IPS-15b (cell line): Measurements from ENCODE around the gene FBXO22.
A peak's percentile ranks its signal among the peaks of the same experiment; 100 is the strongest.
"Not testable (repeated sequence)": the region's sequence is repeated elsewhere in the genome, so short reads cannot be mapped to it uniquely, and the experiment has no call there.

Experiments
- H3K27me3 ChIP-seq: one replicate; pipeline ENCODE4 v1.6.1; 2013; ENCODE audit warnings: low read length; ENCODE audit not compliant: control insufficient read depth, insufficient read depth
- H3K36me3 ChIP-seq: one replicate; pipeline ENCODE4 v1.6.1; 2013; ENCODE audit warnings: low read length; ENCODE audit not compliant: control insufficient read depth, insufficient read depth
- H3K4me1 ChIP-seq: one replicate; pipeline ENCODE4 v1.6.1; 2013; ENCODE audit warnings: mild to moderate bottlenecking, low read length; ENCODE audit not compliant: control insufficient read depth, insufficient read depth
- H3K4me3 ChIP-seq: one replicate; pipeline ENCODE4 v1.5.1; 2013; ENCODE audit warnings: low read depth, low read length
- H3K9ac ChIP-seq: one replicate; pipeline ENCODE4 v1.6.1; 2013; ENCODE audit warnings: low read depth, mild to moderate bottlenecking, low read length
- H3K9me3 ChIP-seq: one replicate; pipeline ENCODE4 v1.6.1; 2013; ENCODE audit warnings: mild to moderate bottlenecking, low read length; ENCODE audit not compliant: control insufficient read depth, insufficient read depth

FBXO22 gene

GRCh38 chr15:75872403-75872990, 31.2 kb upstream of the FBXO22 start:
- no peak overlapping the region for H3K4me3 ChIP-seq
- no peaks in the 10 kb centered on the region for H3K9me3 ChIP-seq
- peaks cover 49% of the 10 kb centered on the region for H3K4me1 ChIP-seq
- H3K36me3 ChIP-seq = peaks cover 9% of the 10 kb centered on the region
- H3K27me3 ChIP-seq = no peaks in the 10 kb centered on the region
- H3K9ac ChIP-seq = no peak overlapping the region

DNA sequence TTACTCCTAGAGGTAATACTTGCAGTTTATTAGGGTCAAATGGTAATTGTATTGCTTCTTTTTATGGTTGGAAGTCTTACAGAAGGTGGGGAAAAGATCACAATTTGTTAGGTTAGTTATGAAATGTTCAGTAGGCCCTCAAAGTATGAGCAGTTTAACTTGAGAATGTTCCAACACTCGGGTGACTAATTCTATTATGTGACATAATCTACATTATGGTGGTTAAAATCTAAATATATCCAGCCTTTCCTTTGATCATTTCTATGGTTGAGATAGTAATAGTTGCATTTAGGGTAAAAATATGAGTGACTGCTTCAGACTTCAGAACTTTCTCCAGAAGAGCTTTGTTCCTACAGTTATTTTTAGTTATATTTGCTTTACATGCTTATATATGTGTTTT, 19.6 kb upstream of the FBXO22 start:
- Histone ChIP-seq H3K4me3 (no peak overlapping the region), H3K36me3 (no peaks in the 10 kb centered on the region), H3K9ac (no peak overlapping the region), H3K27me3 (no peaks in the 10 kb centered on the region), H3K4me1 (no peaks in the 10 kb centered on the region), H3K9me3 (no peaks in the 10 kb centered on the region)

GRCh38 chr15:75887178-75887577, 16.5 kb upstream of the FBXO22 start:
- H3K36me3 ChIP-seq = no peaks in the 10 kb centered on the region
- H3K4me1 ChIP-seq = no peaks in the 10 kb centered on the region
- H3K27me3 ChIP-seq = no peaks in the 10 kb centered on the region
- H3K9ac ChIP-seq = no peak overlapping the region
- no peak overlapping the region for H3K4me3 ChIP-seq
- no peaks in the 10 kb centered on the region for H3K9me3 ChIP-seq

DNA sequence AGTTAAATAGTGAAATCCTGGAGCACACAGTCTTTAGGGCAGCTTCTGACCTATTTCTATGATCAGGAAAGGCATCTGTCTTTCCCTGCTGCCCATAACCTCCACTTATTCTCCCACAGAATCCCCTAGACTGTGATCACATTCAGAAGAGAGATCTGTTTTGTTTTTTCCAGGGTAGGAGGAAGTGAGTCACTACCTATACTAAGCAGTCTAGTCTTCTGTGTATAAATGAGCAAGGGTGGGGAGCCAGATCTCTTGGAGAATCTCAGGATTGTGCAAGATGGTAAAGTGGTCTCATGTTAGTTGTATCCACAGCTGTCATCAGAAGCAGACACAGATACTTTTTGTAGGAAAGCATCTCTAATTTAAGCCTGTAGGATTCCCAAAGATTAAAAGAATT, 11.8 kb upstream of the FBXO22 start:
- no peaks in the 10 kb centered on the region for H3K4me1 ChIP-seq
- H3K27me3 ChIP-seq = no peaks in the 10 kb centered on the region
- no peak overlapping the region for H3K4me3 ChIP-seq
- no peaks in the 10 kb centered on the region for H3K9me3 ChIP-seq
- no peak overlapping the region for H3K9ac ChIP-seq
- no peaks in the 10 kb centered on the region for H3K36me3 ChIP-seq

DNA sequence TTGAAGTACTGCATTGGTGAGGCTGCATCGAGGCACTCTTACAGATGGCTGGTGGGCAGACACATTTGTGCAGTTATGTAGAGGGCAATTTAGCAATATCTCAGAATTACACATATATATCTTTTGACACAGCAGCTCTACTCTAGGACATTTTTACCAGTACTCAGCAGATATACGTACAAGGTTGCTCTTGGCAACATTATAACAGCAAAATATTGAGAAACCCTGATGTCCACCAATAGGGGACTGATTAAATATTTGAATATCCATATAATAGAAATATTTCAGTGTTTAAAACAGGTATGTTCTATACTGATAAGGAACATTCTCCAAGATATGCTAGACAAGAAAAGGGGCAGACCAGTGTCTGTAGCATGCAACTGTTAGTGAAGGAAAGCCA, 7.9 kb upstream of the FBXO22 start:
- no peaks in the 10 kb centered on the region for H3K9me3 ChIP-seq
- H3K4me3 ChIP-seq = no peak overlapping the region
- no peaks in the 10 kb centered on the region for H3K27me3 ChIP-seq
- no peaks in the 10 kb centered on the region for H3K36me3 ChIP-seq
- H3K4me1 ChIP-seq = no peaks in the 10 kb centered on the region
- H3K9ac ChIP-seq = no peak overlapping the region

- Histone ChIP-seq H3K36me3 (no peaks in the 10 kb centered on the region), H3K9me3 (no peaks in the 10 kb centered on the region), H3K9ac (no peak overlapping the region), H3K4me3 (no peak overlapping the region), H3K4me1 (peaks cover 18% of the 10 kb centered on the region), H3K27me3 (no peaks in the 10 kb centered on the region)
These were observed 3.1 kb upstream of the FBXO22 start for GRCh38 chr15:75900577-75900976.

GRCh38 chr15:75902129-75902557, 1.5 kb upstream of the FBXO22 start:
- peaks cover 6% of the 10 kb centered on the region for H3K36me3 ChIP-seq
- H3K9ac ChIP-seq = peak overlapping the region; percentile 98
- no peaks in the 10 kb centered on the region for H3K9me3 ChIP-seq
- no peak overlapping the region for H3K4me3 ChIP-seq
- H3K4me1 ChIP-seq = peaks cover 18% of the 10 kb centered on the region
- H3K27me3 ChIP-seq = no peaks in the 10 kb centered on the region

DNA sequence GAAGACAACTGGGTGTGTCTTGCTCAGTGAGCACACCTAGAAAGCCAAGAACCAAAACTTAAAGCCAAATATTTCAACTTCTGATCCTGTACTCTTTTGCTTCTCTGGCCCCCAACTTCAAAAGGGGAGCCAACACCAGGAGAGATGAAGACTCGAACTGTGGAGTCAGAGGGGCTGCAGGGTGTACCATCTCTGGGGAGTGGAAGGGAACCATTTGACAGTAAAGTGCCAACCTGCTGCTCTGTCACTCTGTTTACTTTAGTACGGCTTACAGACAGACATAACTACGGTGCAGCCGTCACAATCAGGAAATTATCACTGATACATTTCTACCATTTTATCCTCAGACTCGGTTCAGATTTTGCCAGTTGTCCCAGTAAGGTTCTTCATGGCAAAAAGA, 1.6 kb downstream of the FBXO22 start:
- H3K9me3 ChIP-seq = no peaks in the 10 kb centered on the region
- H3K36me3 ChIP-seq = peaks cover 6% of the 10 kb centered on the region
- peaks cover 18% of the 10 kb centered on the region for H3K4me1 ChIP-seq
- no peak overlapping the region for H3K4me3 ChIP-seq
- no peak overlapping the region for H3K9ac ChIP-seq
- no peaks in the 10 kb centered on the region for H3K27me3 ChIP-seq

DNA sequence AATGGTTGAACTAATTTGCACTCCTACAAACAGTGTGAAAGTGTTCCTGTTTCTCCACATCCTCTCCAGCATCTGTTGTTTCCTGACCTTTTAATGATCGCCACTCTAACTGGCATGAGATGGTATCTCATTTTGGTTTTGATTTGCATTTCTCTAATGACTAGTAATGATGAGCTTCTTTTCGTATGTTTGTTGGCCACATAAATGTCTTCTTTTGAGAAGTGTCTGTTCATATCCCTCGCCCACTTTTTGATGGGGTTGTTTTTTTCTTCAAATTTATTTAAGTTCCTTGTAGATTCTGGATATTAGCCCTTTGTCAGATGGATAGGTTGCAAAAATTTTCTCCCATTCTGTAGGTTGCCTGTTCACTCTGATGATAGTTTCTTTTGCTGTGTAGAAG, 6.7 kb downstream of the FBXO22 start:
- H3K36me3 ChIP-seq = peaks cover 16% of the 10 kb centered on the region
- not testable (repeated sequence) for H3K27me3 ChIP-seq, H3K4me1 ChIP-seq, H3K4me3 ChIP-seq, H3K9ac ChIP-seq, H3K9me3 ChIP-seq

GRCh38 chr15:75916978-75917377, 13.3 kb downstream of the FBXO22 start:
- H3K9ac ChIP-seq = no peak overlapping the region
- no peaks in the 10 kb centered on the region for H3K9me3 ChIP-seq
- H3K4me3 ChIP-seq = no peak overlapping the region
- H3K36me3 ChIP-seq = peaks cover 16% of the 10 kb centered on the region
- no peaks in the 10 kb centered on the region for H3K4me1 ChIP-seq
- no peaks in the 10 kb centered on the region for H3K27me3 ChIP-seq

- Histone ChIP-seq H3K4me3 (no peak overlapping the region), H3K36me3 (peaks cover 16% of the 10 kb centered on the region), H3K9me3 (no peaks in the 10 kb centered on the region), H3K9ac (no peak overlapping the region), H3K4me1 (no peaks in the 10 kb centered on the region), H3K27me3 (no peaks in the 10 kb centered on the region)
These were observed 14.5 kb downstream of the FBXO22 start for GRCh38 chr15:75918135-75918534.

DNA sequence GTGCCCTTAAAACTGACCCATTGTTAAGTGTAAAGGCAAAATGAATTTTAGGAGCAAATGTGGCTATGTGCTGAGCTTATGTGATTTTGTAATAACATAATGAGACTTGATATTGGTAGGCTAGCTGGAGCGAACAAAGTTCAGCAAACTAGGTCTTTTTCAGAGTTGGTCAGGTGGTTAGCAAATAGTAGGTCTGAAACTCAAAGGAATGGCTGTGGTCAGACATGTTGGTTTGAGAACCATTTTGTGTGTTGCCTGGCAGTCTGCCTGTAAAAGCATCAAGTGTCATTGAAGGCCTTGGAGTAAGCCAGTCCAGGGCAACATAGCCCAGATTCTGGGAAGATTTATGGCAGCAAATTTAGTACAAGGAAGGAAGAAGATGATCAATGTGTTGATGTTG, 16.4 kb downstream of the FBXO22 start:
- Histone ChIP-seq H3K4me1 (no peaks in the 10 kb centered on the region), H3K9ac (no peak overlapping the region), H3K27me3 (no peaks in the 10 kb centered on the region), H3K36me3 (peaks cover 6% of the 10 kb centered on the region), H3K9me3 (no peaks in the 10 kb centered on the region), H3K4me3 (no peak overlapping the region)
